ENCODE measurements around the gene OR5AC2.

OR5AC2 gene

GRCh38 chr3:98099848-98100247, 12.9 kb downstream of the OR5AC2 start:
- no peak for TF ChIP-seq CTCF (conservative IDR thresholded peaks at IDR 0.05; ENCODE audit: low read length)
- no peak for DNase-seq (ENCODE audit: low read depth)
- no peak overlapping the region for H3K4me3 ChIP-seq (ENCODE audit: low read length)

DNA sequence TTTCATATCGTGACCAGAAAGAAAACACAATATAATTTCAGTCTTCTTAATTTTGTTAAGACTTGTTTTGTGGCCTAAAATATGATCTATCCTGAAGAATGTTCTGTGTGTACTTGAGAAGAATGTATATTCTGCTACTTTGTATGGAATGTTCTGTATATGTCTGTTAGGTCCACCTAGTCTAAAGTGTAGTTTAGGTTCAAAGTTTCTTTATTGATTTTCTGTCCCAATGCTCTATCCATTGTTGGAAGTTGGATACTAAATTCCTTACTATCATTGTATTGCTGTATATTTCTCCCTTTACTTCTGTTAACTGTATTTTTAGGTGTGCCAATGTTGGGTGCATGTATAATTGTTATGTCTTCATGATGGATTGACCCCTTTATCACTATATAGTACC, 21.2 kb downstream of the OR5AC2 start:
- no peak overlapping the region for H3K4me3 ChIP-seq (ENCODE audit: low read length)
- no peak for TF ChIP-seq CTCF (conservative IDR thresholded peaks at IDR 0.05; ENCODE audit: low read length)
- no peak for DNase-seq (ENCODE audit: low read depth)

DNA sequence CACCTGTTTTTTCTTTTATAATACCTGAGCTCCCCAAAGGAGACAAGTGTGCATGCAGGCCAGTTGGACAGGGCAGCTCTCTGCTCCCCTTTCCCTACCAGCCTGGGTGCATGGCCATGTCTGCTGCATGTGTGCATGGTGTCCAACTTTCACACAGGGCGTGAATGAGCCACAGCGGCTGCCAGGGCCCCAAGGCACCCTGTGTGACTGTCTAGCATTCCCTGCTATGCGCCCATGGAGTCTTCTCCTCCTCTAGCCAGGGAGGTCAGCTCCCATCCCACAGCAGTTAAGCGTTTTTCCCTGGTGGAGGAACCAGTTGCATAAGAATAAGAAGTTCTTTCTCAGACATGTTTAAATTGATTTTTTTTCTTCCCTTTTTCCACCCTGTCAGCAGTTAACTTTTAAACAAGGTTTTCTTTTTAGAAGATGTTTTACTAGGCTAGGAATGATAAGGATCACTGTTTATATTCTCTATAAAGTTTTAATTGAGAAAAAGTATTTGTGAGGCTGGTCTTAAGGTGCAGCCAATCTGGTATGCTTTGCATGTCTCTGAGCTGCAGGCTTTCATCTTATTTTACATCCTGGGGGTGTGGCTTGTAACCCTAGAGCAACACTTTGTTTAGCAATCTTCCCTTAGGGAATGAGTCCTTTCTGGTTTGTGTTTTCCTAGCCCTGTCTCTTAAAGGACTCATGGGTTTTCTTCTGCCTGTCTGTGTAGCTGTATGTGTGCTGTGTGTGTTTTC, 23.0 kb downstream of the OR5AC2 start:
- TF ChIP-seq CTCF (conservative IDR thresholded peaks at IDR 0.05; ENCODE audit: low read length), result no peak
- DNase-seq (ENCODE audit: low read depth), result no peak
- H3K4me3 ChIP-seq (ENCODE audit: low read length), result no peak overlapping the region

- DNase-seq (ENCODE audit: low read depth), result no peak
- TF ChIP-seq CTCF (conservative IDR thresholded peaks at IDR 0.05; ENCODE audit: low read length), result no peak
- H3K4me3 ChIP-seq (ENCODE audit: low read length), result no peak overlapping the region
Measured at GRCh38 chr3:98110550-98110908, 23.6 kb downstream of the OR5AC2 start.

GRCh38 chr3:98114264-98114663, 27.3 kb downstream of the OR5AC2 start:
- H3K4me3 ChIP-seq (ENCODE audit: low read length), result no peak overlapping the region
- DNase-seq (ENCODE audit: low read depth), result no peak
- no peak for TF ChIP-seq CTCF (conservative IDR thresholded peaks at IDR 0.05; ENCODE audit: low read length)

DNA sequence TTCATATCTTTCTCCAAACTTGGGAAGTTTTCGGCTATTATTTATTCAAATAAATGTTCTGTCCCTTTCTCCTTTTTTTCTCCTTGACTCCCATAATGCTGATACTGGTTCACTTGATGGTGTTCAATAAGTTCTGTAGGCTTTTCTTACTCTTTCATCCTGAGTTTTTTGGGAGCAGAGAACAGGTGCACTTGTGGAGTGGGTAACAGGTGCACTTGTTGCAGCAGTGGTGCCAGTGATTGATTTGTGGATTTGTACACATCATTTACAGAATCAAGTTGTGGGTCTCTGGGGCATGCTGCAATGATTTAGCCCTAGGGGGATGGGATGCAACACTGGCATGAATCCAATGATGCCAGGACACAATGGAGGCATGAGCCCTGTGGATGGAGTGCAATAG, 28.7 kb downstream of the OR5AC2 start:
- TF ChIP-seq CTCF (conservative IDR thresholded peaks at IDR 0.05; ENCODE audit: low read length), result no peak
- H3K4me3 ChIP-seq (ENCODE audit: low read length), result no peak overlapping the region
- DNase-seq (ENCODE audit: low read depth), result no peak

GRCh38 chr3:98130421-98130820, 43.4 kb downstream of the OR5AC2 start, which contains the start of gene OR5H1:
Gene OR5H1, plus strand, starts transcription at chr3:98130721. Its CDS starts 1,977 bp downstream, at chr3:98132698.
- no peak within 1 kb of the TSS for H3K4me3 ChIP-seq (ENCODE audit: low read length)
- TF ChIP-seq CTCF (conservative IDR thresholded peaks at IDR 0.05; ENCODE audit: low read length), result no peak
- no peak for DNase-seq (ENCODE audit: low read depth)

All from AG10803 (cell line).